ENCODE measurements around the gene DYRK3. TPM values are rescaled to one million over a fixed set of nuclear protein-coding genes. Genes with fewer than 3 reads are reported as not detected.

Gene DYRK3
- polyA plus RNA-seq, 1 donor (not counting 4 experiments of a cell fraction or from before 2014, with no cell fraction given) = 15.0 TPM

DNA sequence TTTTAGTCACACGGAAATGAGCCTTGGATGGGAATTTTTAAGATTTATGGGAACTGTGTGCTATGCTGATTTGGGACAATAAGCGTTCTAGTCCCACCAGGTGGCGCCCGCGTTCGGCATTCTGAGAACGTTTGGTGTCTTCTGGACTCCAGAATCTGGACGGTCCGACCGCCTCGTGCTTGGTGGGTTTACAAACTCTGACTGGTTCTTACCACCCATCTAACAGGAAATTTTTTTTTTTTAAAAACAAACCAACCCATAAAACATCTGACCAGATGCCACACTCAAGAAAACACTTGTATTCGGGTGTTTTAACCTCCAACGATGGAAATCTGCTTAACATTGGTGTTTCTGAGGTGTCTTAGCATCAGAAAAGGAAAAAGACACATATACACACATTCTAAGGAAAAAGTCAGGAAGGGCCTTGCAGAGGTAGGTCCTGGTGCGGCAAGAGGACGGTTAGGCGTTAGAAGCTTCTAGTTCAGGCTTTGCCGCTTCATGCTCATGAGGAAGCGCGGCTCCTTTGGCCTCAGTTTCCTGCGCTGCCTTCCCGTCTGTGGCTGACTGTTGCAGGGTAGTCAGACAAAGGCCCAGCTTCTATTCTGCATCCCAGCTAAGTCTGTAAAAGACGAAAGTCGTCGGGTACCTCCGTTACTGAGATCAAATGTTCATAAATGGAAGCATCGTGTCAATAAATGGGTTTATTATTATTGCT is 814 bp upstream of the DYRK3 start:
- Histone ChIP-seq H3K9ac (ENCODE audit: control insufficient read depth, extremely low read depth, insufficient read depth, low read length) (peak overlapping the region; percentile 80), H3K27ac (ENCODE audit: control insufficient read depth, insufficient read depth, low read length) (peak overlapping the region; percentile 98), H3K9me1 (ENCODE audit: control insufficient read depth, extremely low read depth, insufficient read depth, low read length) (no peaks in the 10 kb centered on the region), H3K4me3 (ENCODE audit: control insufficient read depth in 2 of 3, extremely low read depth in 1 of 3, insufficient read depth in 2 of 3, low read depth in 1 of 3, low read length in 3 of 3) (peak overlapping the region in 2 of 3 experiments; percentile 41 to 52), H3K4me1 (ENCODE audit: control insufficient read depth, extremely low read depth, insufficient read depth, low read length) (peaks cover 33% of the 10 kb centered on the region), H3K4me2 (ENCODE audit: control insufficient read depth, extremely low read depth, insufficient read depth, low read depth, low read length) (peak overlapping the region; percentile 83), H3K9me3 (ENCODE audit: control insufficient read depth, low read depth, low read length) (no peaks in the 10 kb centered on the region), H4K20me1 (ENCODE audit: control insufficient read depth, extremely low read depth, insufficient read depth, low read length) (no peaks in the 10 kb centered on the region), H2AFZ (ENCODE audit: control insufficient read depth, low read length) (peak overlapping the region; percentile 71), H3K27me3 (ENCODE audit: control insufficient read depth, extremely low read depth, insufficient read depth, low read length) (no peaks in the 10 kb centered on the region), H3K36me3 (ENCODE audit: control insufficient read depth in 2 of 2, extremely low read depth in 1 of 2, insufficient read depth in 2 of 2, low read length in 2 of 2) (no peaks in the 10 kb centered on the region), H3K79me2 (ENCODE audit: control insufficient read depth, insufficient read depth, low read length) (peaks cover 15% of the 10 kb centered on the region)
- FAIRE-seq = peak; percentile 39
- no peak for TF ChIP-seq EZH2 (IDR thresholded peaks at IDR 0.05; ENCODE audit: low read length)
- TF ChIP-seq, protein P1, sequence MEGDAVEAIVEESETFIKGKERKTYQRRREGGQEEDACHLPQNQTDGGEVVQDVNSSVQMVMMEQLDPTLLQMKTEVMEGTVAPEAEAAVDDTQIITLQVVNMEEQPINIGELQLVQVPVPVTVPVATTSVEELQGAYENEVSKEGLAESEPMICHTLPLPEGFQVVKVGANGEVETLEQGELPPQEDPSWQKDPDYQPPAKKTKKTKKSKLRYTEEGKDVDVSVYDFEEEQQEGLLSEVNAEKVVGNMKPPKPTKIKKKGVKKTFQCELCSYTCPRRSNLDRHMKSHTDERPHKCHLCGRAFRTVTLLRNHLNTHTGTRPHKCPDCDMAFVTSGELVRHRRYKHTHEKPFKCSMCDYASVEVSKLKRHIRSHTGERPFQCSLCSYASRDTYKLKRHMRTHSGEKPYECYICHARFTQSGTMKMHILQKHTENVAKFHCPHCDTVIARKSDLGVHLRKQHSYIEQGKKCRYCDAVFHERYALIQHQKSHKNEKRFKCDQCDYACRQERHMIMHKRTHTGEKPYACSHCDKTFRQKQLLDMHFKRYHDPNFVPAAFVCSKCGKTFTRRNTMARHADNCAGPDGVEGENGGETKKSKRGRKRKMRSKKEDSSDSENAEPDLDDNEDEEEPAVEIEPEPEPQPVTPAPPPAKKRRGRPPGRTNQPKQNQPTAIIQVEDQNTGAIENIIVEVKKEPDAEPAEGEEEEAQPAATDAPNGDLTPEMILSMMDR (optimal IDR thresholded peaks at IDR 0.05 in 1 of 3, IDR thresholded peaks at IDR 0.05 in 1 of 3, conservative IDR thresholded peaks at IDR 0.05 in 1 of 3; ENCODE audit: extremely low read depth in 1 of 3, insufficient read depth in 2 of 3, low read length in 3 of 3) = peak; percentile 77 to 82 (median 79)
- peak; percentile 75 for DNase-seq (ENCODE audit: low read depth, low spot score)
- dilution Hi-C loops (cut with MboI; ENCODE audit: extremely low pct_ligation_motif_present, low sequenced_read_pairs) = no loop called here

DNA sequence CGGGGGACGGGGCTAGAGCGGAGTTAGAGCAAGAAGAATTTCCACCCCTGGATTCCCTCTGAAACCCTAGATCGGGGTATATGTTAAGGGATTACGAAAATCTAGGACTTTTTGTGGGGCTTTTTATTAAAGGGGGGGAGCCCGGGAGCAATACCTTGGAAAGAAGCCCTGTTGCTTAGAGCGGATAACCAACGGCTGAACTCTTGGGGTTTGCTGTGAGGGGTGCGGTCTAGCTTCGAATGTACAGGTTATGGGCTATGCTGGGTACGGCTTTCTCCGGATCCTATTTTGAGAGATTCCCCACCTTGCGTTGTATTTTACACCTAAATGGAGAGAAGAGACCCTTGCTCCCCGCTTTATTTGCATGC is 626 bp downstream of the DYRK3 start:
- FAIRE-seq (no peak), DNase-seq (ENCODE audit: low read depth, low spot score) (no peak)
- dilution Hi-C loops (cut with MboI; ENCODE audit: extremely low pct_ligation_motif_present, low sequenced_read_pairs) = no loop called here
- TF ChIP-seq, protein P1 (optimal IDR thresholded peaks at IDR 0.05 in 1 of 3, IDR thresholded peaks at IDR 0.05 in 1 of 3, conservative IDR thresholded peaks at IDR 0.05 in 1 of 3; ENCODE audit: extremely low read depth in 1 of 3, insufficient read depth in 2 of 3, low read length in 3 of 3) = no peak
- TF ChIP-seq EZH2 (IDR thresholded peaks at IDR 0.05; ENCODE audit: low read length) = no peak
- Histone ChIP-seq H3K9me1 (ENCODE audit: control insufficient read depth, extremely low read depth, insufficient read depth, low read length) (no peaks in the 10 kb centered on the region), H3K36me3 (ENCODE audit: control insufficient read depth in 2 of 2, extremely low read depth in 1 of 2, insufficient read depth in 2 of 2, low read length in 2 of 2) (no peaks in the 10 kb centered on the region), H3K4me3 (ENCODE audit: control insufficient read depth in 2 of 3, extremely low read depth in 1 of 3, insufficient read depth in 2 of 3, low read depth in 1 of 3, low read length in 3 of 3) (peak overlapping the region; percentile 72 to 87 (median 76)), H3K79me2 (ENCODE audit: control insufficient read depth, insufficient read depth, low read length) (peaks cover 15% of the 10 kb centered on the region), H3K9ac (ENCODE audit: control insufficient read depth, extremely low read depth, insufficient read depth, low read length) (peak overlapping the region; percentile 80), H4K20me1 (ENCODE audit: control insufficient read depth, extremely low read depth, insufficient read depth, low read length) (no peaks in the 10 kb centered on the region), H3K4me2 (ENCODE audit: control insufficient read depth, extremely low read depth, insufficient read depth, low read depth, low read length) (peak overlapping the region; percentile 88), H3K27me3 (ENCODE audit: control insufficient read depth, extremely low read depth, insufficient read depth, low read length) (no peaks in the 10 kb centered on the region), H3K9me3 (ENCODE audit: control insufficient read depth, low read depth, low read length) (no peaks in the 10 kb centered on the region), H3K4me1 (ENCODE audit: control insufficient read depth, extremely low read depth, insufficient read depth, low read length) (peaks cover 33% of the 10 kb centered on the region), H3K27ac (ENCODE audit: control insufficient read depth, insufficient read depth, low read length) (peak overlapping the region; percentile 98), H2AFZ (ENCODE audit: control insufficient read depth, low read length) (peak overlapping the region; percentile 73)

Data from keratinocyte (primary cell).